MM.1S (cell line): Measurements from ENCODE around the gene BRD9.

Source experiments
- EZH2 ChIP-seq: fragments of 300-600 bp; sonication (generic); optimal IDR thresholded peaks from 2 replicates; pipeline ENCODE3; 2017; ENCODE audit warnings: low read depth, mild to moderate bottlenecking, antibody characterized with exemption, low read length, mixed read lengths
- TF ChIP-seq, protein P1 (sequence below): fragments of 300-600 bp; sonication (generic); IDR thresholded peaks from 2 replicates; pipeline ENCODE4 v1.5.1; 2016; ENCODE audit warnings: antibody characterized with exemption, low read length, mixed read lengths

DNA sequence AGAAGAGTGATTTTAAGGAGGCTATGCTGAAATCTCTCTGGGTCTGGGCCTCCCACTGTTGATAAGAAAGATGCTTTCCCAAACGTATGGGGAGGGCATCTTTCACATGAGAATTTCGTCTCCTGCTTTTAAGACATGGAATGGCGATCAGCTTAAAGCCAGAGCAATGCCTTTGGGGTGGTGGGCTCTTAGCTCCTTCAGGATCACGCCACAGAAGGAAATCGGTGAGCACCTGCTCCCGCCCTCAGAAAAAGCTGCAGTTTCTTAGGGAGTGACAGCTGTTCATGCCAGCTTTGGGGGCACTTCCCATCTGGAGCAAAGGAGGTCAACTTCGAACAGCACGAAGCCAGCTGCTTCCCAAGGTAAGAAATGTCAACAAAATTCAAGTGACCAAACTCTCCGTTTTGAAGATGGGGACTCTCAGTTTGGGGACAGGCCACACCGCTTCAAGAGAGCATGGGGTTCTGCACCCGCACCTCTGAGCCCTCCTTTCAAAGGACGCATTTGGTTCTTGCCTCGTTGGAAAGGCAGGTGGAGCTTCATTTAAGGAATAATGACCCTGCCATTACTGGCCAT, 39.1 kb upstream of the BRD9 start:
- TF ChIP-seq, protein P1, sequence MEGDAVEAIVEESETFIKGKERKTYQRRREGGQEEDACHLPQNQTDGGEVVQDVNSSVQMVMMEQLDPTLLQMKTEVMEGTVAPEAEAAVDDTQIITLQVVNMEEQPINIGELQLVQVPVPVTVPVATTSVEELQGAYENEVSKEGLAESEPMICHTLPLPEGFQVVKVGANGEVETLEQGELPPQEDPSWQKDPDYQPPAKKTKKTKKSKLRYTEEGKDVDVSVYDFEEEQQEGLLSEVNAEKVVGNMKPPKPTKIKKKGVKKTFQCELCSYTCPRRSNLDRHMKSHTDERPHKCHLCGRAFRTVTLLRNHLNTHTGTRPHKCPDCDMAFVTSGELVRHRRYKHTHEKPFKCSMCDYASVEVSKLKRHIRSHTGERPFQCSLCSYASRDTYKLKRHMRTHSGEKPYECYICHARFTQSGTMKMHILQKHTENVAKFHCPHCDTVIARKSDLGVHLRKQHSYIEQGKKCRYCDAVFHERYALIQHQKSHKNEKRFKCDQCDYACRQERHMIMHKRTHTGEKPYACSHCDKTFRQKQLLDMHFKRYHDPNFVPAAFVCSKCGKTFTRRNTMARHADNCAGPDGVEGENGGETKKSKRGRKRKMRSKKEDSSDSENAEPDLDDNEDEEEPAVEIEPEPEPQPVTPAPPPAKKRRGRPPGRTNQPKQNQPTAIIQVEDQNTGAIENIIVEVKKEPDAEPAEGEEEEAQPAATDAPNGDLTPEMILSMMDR: no peak
- no peak for TF ChIP-seq EZH2
